Heart right ventricle (tissue), 16 donors: ENCODE measurements around the gene ZFP36L1. TPM values are rescaled to one million over a fixed set of nuclear protein-coding genes. Genes with fewer than 3 reads are reported as not detected.

Experiments
- ATAC-seq, 8 donors: fragments of 200-7000 bp; cut with Tn5 transposase; one replicate each; pipeline ENCODE4 v1.9.1; 2020; ENCODE audit warnings: mild to moderate bottlenecking in 8 of 8, moderate library complexity in 8 of 8, moderate number of reproducible peaks in 1 of 8
- DNase-seq, 2 donors: peaks; one replicate each; pipeline ENCODE4 v3.0.0-alpha.2; 2020
- H3K27ac ChIP-seq, 10 donors: fragments of 200-600 bp; sonication (generic) in 2 of 10; one replicate each; pipeline versions ENCODE4 v1.5.0 to v1.8.0; 2020 to 2022; ENCODE audit warnings: mild to moderate bottlenecking in 3 of 10
- H3K27me3 ChIP-seq, 7 donors: fragments of 200-600 bp; one replicate each; pipeline ENCODE4 v1.8.0; 2021 to 2022; ENCODE audit warnings: mild to moderate bottlenecking in 2 of 7
- H3K36me3 ChIP-seq, 9 donors: fragments of 200-600 bp; sonication (generic) in 1 of 9; one replicate each; pipeline versions ENCODE4 v1.5.0 to v1.8.0; 2020 to 2022; ENCODE audit warnings: mild to moderate bottlenecking in 2 of 9
- H3K4me1 ChIP-seq, 9 donors: fragments of 200-600 bp; sonication (generic) in 1 of 9; one replicate each; pipeline versions ENCODE4 v1.5.0 to v1.8.0; 2020 to 2022; ENCODE audit warnings: mild to moderate bottlenecking in 4 of 9
- H3K4me3 ChIP-seq, 10 donors: fragments of 200-600 bp; sonication (generic) in 2 of 10; one replicate each; pipeline versions ENCODE4 v1.5.0 to v1.8.0; 2020 to 2022; ENCODE audit warnings: mild to moderate bottlenecking in 7 of 10, moderate library complexity in 2 of 10
- H3K9me3 ChIP-seq, 11 donors: fragments of 200-600 bp in 10 of 11; sonication (generic) in 2 of 11; one replicate each; pipeline versions ENCODE4 v1.5.0 to v1.8.0; 2013 to 2022; ENCODE audit warnings: mild to moderate bottlenecking in 2 of 11, control low read depth in 1 of 11, moderate library complexity in 1 of 11
- WGBS, 2 donors: extraction: QIAGEN DNeasy Blood & Tissue Kit; methylation state at CpG; one replicate each; pipeline ENCODE4 v1.1.7; 2013; ENCODE audit warnings: inconsistent platforms in 1 of 2; 5-methylcytosine and 5-hydroxymethylcytosine counted together
- intact Hi-C, 10 donors: fragments of 100-400 bp; cut with DNase I; formaldehyde crosslinking; loops; one replicate each; pipeline versions ENCODE4 v1.11.1 to v1.14.2; 2022
- polyA plus RNA-seq, 2 donors: library from polyadenylated mRNA; stranded (reverse); fragments of 200-250 nt; gene quantifications; one replicate each; pipeline ENCODE4 v1.2.3, GENCODE V29; 2013
- total RNA-seq, 10 donors: library from RNA; stranded (reverse); fragmentation: NEBNext Ultra II Directional in 3 of 10; extraction: Animal tissue kit (Norgen Biotek cat#: 25700) in 3 of 10; gene quantifications; one replicate each; pipeline versions ENCODE4 v1.2.1 to v1.2.4, GENCODE V29; 2021 to 2023
- TF ChIP-seq, protein P1 (sequence below), 9 donors: fragments of 200-600 bp; sonication (generic) in 2 of 9; IDR thresholded peaks; one replicate each; pipeline versions ENCODE4 v1.5.0 to v1.8.0; 2021 to 2022; ENCODE audit warnings: antibody characterized with exemption in 9 of 9, mild to moderate bottlenecking in 5 of 9, moderate library complexity in 1 of 9
- donor health status: Arrhythmogenic right ventricular cardiomyopathy.
- donor health status: ischemic (EF 13 %, LVEDD 7.1; RV severe dilation, severe dysfunction).
- donor health status: healthy with polysubstance abuse.
- donor health status: DM: no; HTN: yes; CAD: no.
- donor health status: DM: no; HTN: no; CAD: no.
- donor health status: ischemic (EF 25% LVEDD 6.9; RV normal size, moderate dysfunction).
- donor health status: ischemic (EF 25% LVEDD 5.7; RV mildly dilated, moderate dysfunction).
- donor health status: healthy.
- donor health status: DM: yes; HTN: yes; CAD: no.
- donor health status: Ischemic cardiomyopathy.
- donor health status: ischemic (EF 35%, LVEDD 5.7; RV mildly dilated, moderate dysfunction).
- donor health status: nonischemic (EF 11% LVEDD 7.7; RV severe dilation, severe dysfunction).
- donor health status: DM: yes; HTN: yes; CAD: no.
- donor health status: PGD.
- donor health status: ischemic (EF 29% LVEDD 5.4; RV normal size, mild dysfunction).
- donor health status: nonischemic (EF 23%, LVEDD 6.1; RV moderate dilation, normal function).

ZFP36L1 gene
- total and polyA plus RNA-seq, 12 donors: 40.8 to 127 (median 53.1) TPM

DNA sequence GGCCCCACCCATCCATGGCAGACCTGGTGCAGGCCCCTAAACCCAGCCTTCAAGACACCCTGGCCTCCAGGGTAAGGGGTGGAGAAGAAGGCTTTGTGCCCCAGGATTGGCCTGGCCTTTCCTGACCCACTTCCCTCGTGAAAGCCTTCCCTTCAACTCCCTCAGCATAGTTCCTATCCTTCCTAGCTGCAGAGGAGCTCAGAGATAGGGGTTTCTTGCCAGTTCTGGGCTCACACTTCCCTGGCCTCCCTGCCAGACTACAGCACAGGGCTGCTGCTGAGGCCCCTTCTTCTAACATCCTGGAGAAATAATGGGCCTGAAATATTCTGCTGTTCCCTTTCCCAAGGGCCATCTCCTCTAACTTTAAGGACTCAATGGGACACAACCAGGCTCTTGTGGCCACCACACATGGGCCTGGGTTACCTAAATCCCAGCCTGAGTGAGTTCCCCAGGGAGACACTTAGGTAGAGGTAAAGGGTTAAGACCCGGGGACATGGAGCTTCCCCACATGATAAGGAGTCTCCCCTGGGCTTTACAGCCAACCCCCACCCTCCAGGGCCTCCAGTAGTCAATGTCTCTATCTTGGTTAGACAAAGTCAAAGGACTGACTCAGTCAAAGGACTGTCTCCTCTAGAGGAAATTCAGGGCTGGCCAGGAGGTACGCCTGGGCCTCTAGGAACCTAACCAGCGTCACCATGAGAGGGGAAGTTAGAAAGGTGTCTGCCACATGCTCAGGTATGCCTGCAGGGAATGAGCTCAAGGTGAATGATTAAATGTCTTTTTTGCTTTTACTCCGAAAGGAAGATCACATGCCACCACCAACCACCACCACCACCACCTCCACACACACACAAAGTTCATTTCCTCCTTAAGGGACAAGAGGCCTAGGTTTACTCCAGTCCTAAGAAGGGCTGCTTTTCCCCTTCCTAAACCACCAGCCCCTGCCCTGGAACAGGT, 7.1 kb downstream of the ZFP36L1 start:
- DNase-seq (no peak), ATAC-seq (peak in 1 of 8 donors; percentile 4)
- 72 to 79% methylated on average over 5 of the region's 5 CpGs for WGBS, 2 donors
- H3K27ac ChIP-seq: peak overlapping the region in 9 of 10 donors; percentile 27 to 100 (median 99)
- intact Hi-C loops: loop anchor here in 6 of 10 donors (5.0 to 10.0 kb wide), 6 partner anchors 54 to 539 kb away; no protein-coding TSS in a partner anchor
- peaks cover 0 to 44% (median 26%) of the 10 kb centered on the region in 9 donors for H3K36me3 ChIP-seq
- TF ChIP-seq, protein P1, sequence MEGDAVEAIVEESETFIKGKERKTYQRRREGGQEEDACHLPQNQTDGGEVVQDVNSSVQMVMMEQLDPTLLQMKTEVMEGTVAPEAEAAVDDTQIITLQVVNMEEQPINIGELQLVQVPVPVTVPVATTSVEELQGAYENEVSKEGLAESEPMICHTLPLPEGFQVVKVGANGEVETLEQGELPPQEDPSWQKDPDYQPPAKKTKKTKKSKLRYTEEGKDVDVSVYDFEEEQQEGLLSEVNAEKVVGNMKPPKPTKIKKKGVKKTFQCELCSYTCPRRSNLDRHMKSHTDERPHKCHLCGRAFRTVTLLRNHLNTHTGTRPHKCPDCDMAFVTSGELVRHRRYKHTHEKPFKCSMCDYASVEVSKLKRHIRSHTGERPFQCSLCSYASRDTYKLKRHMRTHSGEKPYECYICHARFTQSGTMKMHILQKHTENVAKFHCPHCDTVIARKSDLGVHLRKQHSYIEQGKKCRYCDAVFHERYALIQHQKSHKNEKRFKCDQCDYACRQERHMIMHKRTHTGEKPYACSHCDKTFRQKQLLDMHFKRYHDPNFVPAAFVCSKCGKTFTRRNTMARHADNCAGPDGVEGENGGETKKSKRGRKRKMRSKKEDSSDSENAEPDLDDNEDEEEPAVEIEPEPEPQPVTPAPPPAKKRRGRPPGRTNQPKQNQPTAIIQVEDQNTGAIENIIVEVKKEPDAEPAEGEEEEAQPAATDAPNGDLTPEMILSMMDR (IDR thresholded peaks at IDR 0.05): no peak
- no peaks in the 10 kb centered on the region for H3K27me3 ChIP-seq
- H3K4me3 ChIP-seq: no peak overlapping the region
- H3K9me3 ChIP-seq: no peaks in the 10 kb centered on the region
- peaks cover 0 to 75% (median 49%) of the 10 kb centered on the region in 9 donors for H3K4me1 ChIP-seq

DNA sequence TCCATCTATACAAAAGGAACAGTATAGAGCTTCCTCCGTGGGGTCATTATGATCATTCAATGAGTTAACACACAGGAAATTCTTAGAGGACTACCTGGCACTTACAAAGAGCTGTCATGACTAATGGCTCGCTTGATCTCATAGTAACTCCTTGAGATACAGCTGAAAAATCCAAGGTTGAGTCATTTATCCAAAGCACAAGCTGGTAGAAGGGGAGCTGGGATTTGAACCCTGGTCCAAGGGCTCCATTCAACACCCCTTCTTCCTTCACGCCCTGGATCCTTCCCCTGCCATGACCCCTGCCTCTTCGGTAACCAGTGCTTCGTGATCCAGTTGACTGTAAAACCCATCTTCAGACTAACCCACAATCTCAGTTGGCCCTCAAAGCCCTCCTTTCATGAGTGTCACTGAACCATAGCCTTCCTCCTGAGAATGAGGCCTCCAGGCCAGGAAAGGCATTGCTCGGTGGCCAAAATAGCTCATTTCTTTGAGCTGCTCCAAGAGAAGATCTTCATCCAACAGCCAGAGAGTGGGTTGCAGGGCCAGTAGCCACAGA, 7.8 kb downstream of the ZFP36L1 start:
- no peak overlapping the region for H3K4me3 ChIP-seq
- DNase-seq (no peak), ATAC-seq (no peak)
- WGBS, 2 donors: 81 to 83% methylated on average over 6 of the region's 6 CpGs
- H3K27ac ChIP-seq: peak overlapping the region in 9 of 10 donors; percentile 27 to 100 (median 99)
- H3K27me3 ChIP-seq: no peaks in the 10 kb centered on the region
- H3K9me3 ChIP-seq: no peaks in the 10 kb centered on the region
- peaks cover 0 to 37% (median 24%) of the 10 kb centered on the region in 9 donors for H3K36me3 ChIP-seq
- peaks cover 7 to 81% (median 56%) of the 10 kb centered on the region in 9 donors for H3K4me1 ChIP-seq
- intact Hi-C loops: loop anchor here in 7 of 10 donors (5.0 to 10.0 kb wide), 7 partner anchors 53 to 538 kb away; no protein-coding TSS in a partner anchor
- TF ChIP-seq, protein P1 (IDR thresholded peaks at IDR 0.05): no peak

DNA sequence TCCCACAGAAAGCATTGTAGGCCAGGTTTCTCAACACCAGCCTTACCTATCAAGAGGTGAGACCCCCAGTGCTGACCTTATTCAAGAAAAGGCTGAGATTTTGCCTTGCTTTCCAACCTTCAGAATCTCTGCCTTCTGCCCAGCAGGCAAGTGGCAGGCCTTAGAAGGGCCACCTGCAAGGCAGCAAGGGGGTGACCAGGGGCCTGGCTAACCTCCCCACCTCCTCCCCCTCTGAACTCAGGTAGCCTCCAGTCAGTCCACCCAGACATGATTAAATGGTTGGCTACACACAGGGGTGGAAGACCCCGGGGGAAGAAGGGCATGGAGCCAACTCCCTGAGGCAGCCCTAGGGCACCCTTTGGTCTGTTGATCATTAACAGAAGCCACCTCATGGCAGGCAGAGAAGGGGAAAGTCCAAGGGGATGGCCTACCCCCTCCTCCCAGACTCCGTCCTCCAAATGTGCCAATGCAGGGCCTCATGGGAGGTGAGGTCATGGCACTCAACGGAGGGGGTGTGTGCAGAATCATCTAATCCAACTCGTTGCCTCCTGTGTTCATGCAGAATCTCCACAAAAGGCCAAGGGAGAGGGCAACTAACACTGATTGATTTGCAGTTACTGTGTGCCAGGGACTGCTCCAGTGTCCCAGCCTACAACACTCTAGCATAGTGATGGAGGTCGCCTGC, 8.5 kb downstream of the ZFP36L1 start:
- Histone ChIP-seq H3K4me1 (peaks cover 9 to 81% (median 56%) of the 10 kb centered on the region in 9 donors), H3K27me3 (no peaks in the 10 kb centered on the region), H3K4me3 (no peak overlapping the region), H3K9me3 (no peaks in the 10 kb centered on the region), H3K36me3 (peaks cover 0 to 30% (median 17%) of the 10 kb centered on the region in 9 donors), H3K27ac (peak overlapping the region in 4 of 10 donors; percentile 17 to 100 (median 100))
- intact Hi-C loops: loop anchor here in 5 of 10 donors (5.0 to 10.0 kb wide), 4 partner anchors 52 to 260 kb away; no protein-coding TSS in a partner anchor
- no peak for ATAC-seq
- TF ChIP-seq, protein P1 (IDR thresholded peaks at IDR 0.05): no peak
- 68 to 70% methylated on average over 5 of the region's 5 CpGs for WGBS, 2 donors
- DNase-seq: no peak
